SK-N-SH treated with all-trans-retinoic acid at 6 μM for 48 hours (cell line): ENCODE data around the gene PYCR2.

ENCODE experiments used
- ARNTL ChIP-seq: fragments of 450-650 bp; formaldehyde crosslinking; IDR thresholded peaks from 2 replicates; pipeline ENCODE4 v1.5.0; 2020; ENCODE audit warnings: low read depth, mild to moderate bottlenecking, moderate library complexity, borderline replicate concordance
- BACH2 ChIP-seq: fragments of 250-450 bp; sonication (Bioruptor Pico); IDR thresholded peaks from 2 replicates; pipeline ENCODE4 v1.9.0; 2021; ENCODE audit warnings: mild to moderate bottlenecking, borderline replicate concordance
- CREB5 ChIP-seq: fragments of 250-450 bp; sonication (Bioruptor Pico); IDR thresholded peaks from 2 replicates; pipeline ENCODE4 v1.5.1; 2020; ENCODE audit warnings: low read depth, mild to moderate bottlenecking, moderate library complexity
- CSDC2 ChIP-seq: fragments of 250-450 bp; sonication (Bioruptor Pico); IDR thresholded peaks from 2 replicates; pipeline ENCODE4 v1.5.0; 2020; ENCODE audit warnings: mild to moderate bottlenecking, moderate library complexity
- CSRNP3 ChIP-seq: fragments of 250-450 bp; sonication (Bioruptor Pico); IDR thresholded peaks from 2 replicates; pipeline ENCODE4 v1.5.1; 2021; ENCODE audit warnings: mild to moderate bottlenecking, moderate library complexity
- PATZ1 ChIP-seq: fragments of 250-450 bp; sonication (Bioruptor Pico); IDR thresholded peaks from 2 replicates; pipeline ENCODE4 v1.8.0; 2020; ENCODE audit warnings: mild to moderate bottlenecking, moderate library complexity, borderline replicate concordance
- POU6F1 ChIP-seq: fragments of 250-450 bp; sonication (Bioruptor Pico); IDR thresholded peaks from 2 replicates; pipeline ENCODE4 v1.8.0; 2021; ENCODE audit warnings: low read depth, mild to moderate bottlenecking, moderate library complexity, borderline replicate concordance
- RARB ChIP-seq: fragments of 250-450 bp; sonication (Bioruptor Pico); IDR thresholded peaks from 2 replicates; pipeline ENCODE4 v1.8.0; 2021; ENCODE audit warnings: mild to moderate bottlenecking, moderate library complexity
- ZFP30 ChIP-seq: fragments of 450-650 bp; formaldehyde crosslinking; IDR thresholded peaks from 2 replicates; pipeline ENCODE4 v1.5.0; 2022; ENCODE audit warnings: mild to moderate bottlenecking, moderate library complexity
- ZNF70 ChIP-seq: fragments of 450-650 bp; formaldehyde crosslinking; IDR thresholded peaks from 2 replicates; pipeline ENCODE4 v1.5.0; 2020; ENCODE audit warnings: mild to moderate bottlenecking, moderate library complexity

GRCh38 chr1:225907341-225907740 is 16.7 kb downstream of the PYCR2 start:
- TF ChIP-seq RARB (no peak), ZFP30 (CRISPR knock-in tag) (no peak), CSRNP3 (CRISPR knock-in tag) (no peak), PATZ1 (CRISPR knock-in tag) (no peak), ZNF70 (CRISPR knock-in tag) (no peak), CSDC2 (CRISPR knock-in tag) (no peak), BACH2 (no peak), CREB5 (CRISPR knock-in tag) (no peak), POU6F1 (CRISPR knock-in tag) (no peak), ARNTL (CRISPR knock-in tag) (no peak)
